BE2C (cell line): ENCODE data around the gene SIPA1L3.

ENCODE experiments used
- DNase-seq: peaks from one replicate; pipeline ENCODE4 v3.0.0-alpha.2; 2020
- H3K27me3 ChIP-seq: fragments of 250-450 bp; sonication (Bioruptor Pico); 2 replicates; pipeline ENCODE4 v1.5.1; 2020; ENCODE audit warnings: mild to moderate bottlenecking
- H3K36me3 ChIP-seq: fragments of 250-450 bp; sonication (Bioruptor Pico); 2 replicates; pipeline ENCODE4 v1.5.1; 2020; ENCODE audit warnings: mild to moderate bottlenecking
- H3K4me1 ChIP-seq: fragments of 250-450 bp; sonication (Bioruptor Pico); 2 replicates; pipeline ENCODE4 v1.5.1; 2020
- H3K4me3 ChIP-seq: 2 replicates; pipeline ENCODE4 v1.5.1; 2011; ENCODE audit warnings: low read depth, low read length
- H3K9me3 ChIP-seq: fragments of 250-450 bp; sonication (Bioruptor Pico); 2 replicates; pipeline ENCODE4 v1.5.1; 2020
- CTCF ChIP-seq: IDR thresholded peaks from 2 replicates; pipeline ENCODE4 v1.5.1; 2012; ENCODE audit warnings: mild to moderate bottlenecking, low read depth, low read length

SIPA1L3 gene

GRCh38 chr19:38078302-38078930, 171.4 kb downstream of the SIPA1L3 start:
- Histone ChIP-seq H3K4me3 (no peak overlapping the region), H3K9me3 (no peaks in the 10 kb centered on the region), H3K36me3 (peaks cover 4% of the 10 kb centered on the region; the same call in 1 of the 2 replicates), H3K4me1 (no peaks in the 10 kb centered on the region), H3K27me3 (no peaks in the 10 kb centered on the region)
- TF ChIP-seq CTCF, result no peak
- DNase-seq, result no peak

- H3K27me3 ChIP-seq, result no peaks in the 10 kb centered on the region
- no peaks in the 10 kb centered on the region for H3K4me1 ChIP-seq
- H3K9me3 ChIP-seq, result no peaks in the 10 kb centered on the region
- DNase-seq, result no peak
- TF ChIP-seq CTCF, result no peak
- no peak overlapping the region for H3K4me3 ChIP-seq
- peaks cover 6% of the 10 kb centered on the region; the same call in 1 of the 2 replicates for H3K36me3 ChIP-seq
These were observed 172.9 kb downstream of the SIPA1L3 start for GRCh38 chr19:38079926-38080380.

- Histone ChIP-seq H3K9me3 (no peaks in the 10 kb centered on the region), H3K4me1 (no peaks in the 10 kb centered on the region), H3K4me3 (no peak overlapping the region), H3K36me3 (peaks cover 6% of the 10 kb centered on the region; the same call in 1 of the 2 replicates), H3K27me3 (no peaks in the 10 kb centered on the region)
- DNase-seq, result no peak
- no peak for TF ChIP-seq CTCF
These were observed 174.7 kb downstream of the SIPA1L3 start for GRCh38 chr19:38081547-38082255.

GRCh38 chr19:38082256-38083118, 175.5 kb downstream of the SIPA1L3 start:
- Histone ChIP-seq H3K4me3 (no peak overlapping the region), H3K27me3 (no peaks in the 10 kb centered on the region), H3K4me1 (no peaks in the 10 kb centered on the region), H3K36me3 (peaks cover 6% of the 10 kb centered on the region; the same call in 1 of the 2 replicates), H3K9me3 (no peaks in the 10 kb centered on the region)
- no peak for TF ChIP-seq CTCF
- DNase-seq, result no peak

- Histone ChIP-seq H3K9me3 (no peaks in the 10 kb centered on the region), H3K36me3 (peaks cover 6% of the 10 kb centered on the region; the same call in 1 of the 2 replicates), H3K27me3 (no peaks in the 10 kb centered on the region), H3K4me1 (no peaks in the 10 kb centered on the region), H3K4me3 (no peak overlapping the region)
- DNase-seq, result no peak
- no peak for TF ChIP-seq CTCF
These were observed 177.2 kb downstream of the SIPA1L3 start for GRCh38 chr19:38084196-38084595.
